ENCODE data around the gene POLA1. TPM values are rescaled to one million over a fixed set of nuclear protein-coding genes. Genes with fewer than 3 reads are reported as not detected.

The POLA1 gene
- total RNA-seq, 1 donor from 2014 or later: 80.4 TPM

DNA sequence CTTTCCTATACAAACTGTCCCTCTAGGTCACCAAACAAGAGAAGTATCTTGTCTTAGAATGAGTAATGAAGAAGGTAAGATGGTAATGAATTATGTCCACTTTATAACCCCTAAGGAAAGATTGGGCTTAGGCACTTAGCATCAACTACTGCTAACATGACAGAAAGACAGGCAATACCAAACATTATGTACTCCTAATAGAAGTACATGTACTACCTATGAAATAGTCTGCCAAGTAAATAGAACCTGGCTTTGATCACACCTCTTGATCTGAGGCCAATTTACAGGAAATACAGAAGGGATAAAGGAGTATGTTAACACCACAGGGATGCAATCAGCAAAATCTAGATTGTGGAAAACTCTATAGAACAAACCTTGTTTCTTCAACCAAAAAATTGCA lies 32.4 kb upstream of the POLA1 start:
- Histone ChIP-seq H3K4me3 (no peak overlapping the region), H3K9me3 (ENCODE audit: low read depth) (no peaks in the 10 kb centered on the region), H3K79me2 (ENCODE audit: low read depth) (no peaks in the 10 kb centered on the region), H3K27ac (no peak overlapping the region), H2AFZ (replicated peaks) (no peak overlapping the region), H3K4me1 (peaks cover 29% of the 10 kb centered on the region), H3K9ac (no peak overlapping the region), H3K36me3 (no peaks in the 10 kb centered on the region), H4K20me1 (ENCODE audit: low read depth) (no peaks in the 10 kb centered on the region), H3K4me2 (no peak overlapping the region), H3F3A (ENCODE audit: low read depth) (peaks cover 25% of the 10 kb centered on the region), H3K27me3 (no peaks in the 10 kb centered on the region)
- H3K9me3 Mint-ChIP-seq: peaks cover 4% of the 10 kb centered on the region
- H3K4me1 Mint-ChIP-seq: peaks cover 29% of the 10 kb centered on the region
- no peak for DNase-seq (ENCODE audit: low spot score)
- peaks cover 10% of the 10 kb centered on the region for H3K27me3 Mint-ChIP-seq (ENCODE audit: insufficient read depth, low read depth)
- H3K4me3 Mint-ChIP-seq: no peak overlapping the region
- no peak overlapping the region for H3K27ac Mint-ChIP-seq
- H3K36me3 Mint-ChIP-seq: no peaks in the 10 kb centered on the region
- TF ChIP-seq, protein P1, sequence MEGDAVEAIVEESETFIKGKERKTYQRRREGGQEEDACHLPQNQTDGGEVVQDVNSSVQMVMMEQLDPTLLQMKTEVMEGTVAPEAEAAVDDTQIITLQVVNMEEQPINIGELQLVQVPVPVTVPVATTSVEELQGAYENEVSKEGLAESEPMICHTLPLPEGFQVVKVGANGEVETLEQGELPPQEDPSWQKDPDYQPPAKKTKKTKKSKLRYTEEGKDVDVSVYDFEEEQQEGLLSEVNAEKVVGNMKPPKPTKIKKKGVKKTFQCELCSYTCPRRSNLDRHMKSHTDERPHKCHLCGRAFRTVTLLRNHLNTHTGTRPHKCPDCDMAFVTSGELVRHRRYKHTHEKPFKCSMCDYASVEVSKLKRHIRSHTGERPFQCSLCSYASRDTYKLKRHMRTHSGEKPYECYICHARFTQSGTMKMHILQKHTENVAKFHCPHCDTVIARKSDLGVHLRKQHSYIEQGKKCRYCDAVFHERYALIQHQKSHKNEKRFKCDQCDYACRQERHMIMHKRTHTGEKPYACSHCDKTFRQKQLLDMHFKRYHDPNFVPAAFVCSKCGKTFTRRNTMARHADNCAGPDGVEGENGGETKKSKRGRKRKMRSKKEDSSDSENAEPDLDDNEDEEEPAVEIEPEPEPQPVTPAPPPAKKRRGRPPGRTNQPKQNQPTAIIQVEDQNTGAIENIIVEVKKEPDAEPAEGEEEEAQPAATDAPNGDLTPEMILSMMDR (IDR thresholded peaks at IDR 0.05): no peak
- no peak for TF ChIP-seq EZH2phosphoT487 (IDR thresholded peaks at IDR 0.05)
- TF ChIP-seq EZH2 (IDR thresholded peaks at IDR 0.05): no peak

DNA sequence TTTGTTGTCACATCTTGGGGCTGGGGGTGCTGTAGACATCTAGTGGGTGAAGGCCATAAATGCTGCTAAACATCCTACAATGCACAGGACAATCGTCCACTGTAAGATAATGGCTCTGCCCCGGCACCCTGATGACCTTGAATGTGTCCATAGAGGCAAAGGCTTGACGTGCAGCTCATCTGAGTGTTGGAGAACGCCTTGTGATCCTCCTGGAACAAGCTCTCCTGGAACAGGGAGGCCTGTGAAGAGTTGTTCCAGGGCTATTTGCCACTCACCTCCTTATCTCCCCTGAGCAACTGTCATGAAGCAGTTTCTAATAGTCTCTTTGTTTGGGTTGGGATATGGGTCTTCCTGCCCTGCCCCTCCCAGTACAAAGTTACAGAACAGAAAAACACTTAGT lies 31.4 kb upstream of the POLA1 start:
- H4K20me1 ChIP-seq (ENCODE audit: low read depth): no peaks in the 10 kb centered on the region

DNA sequence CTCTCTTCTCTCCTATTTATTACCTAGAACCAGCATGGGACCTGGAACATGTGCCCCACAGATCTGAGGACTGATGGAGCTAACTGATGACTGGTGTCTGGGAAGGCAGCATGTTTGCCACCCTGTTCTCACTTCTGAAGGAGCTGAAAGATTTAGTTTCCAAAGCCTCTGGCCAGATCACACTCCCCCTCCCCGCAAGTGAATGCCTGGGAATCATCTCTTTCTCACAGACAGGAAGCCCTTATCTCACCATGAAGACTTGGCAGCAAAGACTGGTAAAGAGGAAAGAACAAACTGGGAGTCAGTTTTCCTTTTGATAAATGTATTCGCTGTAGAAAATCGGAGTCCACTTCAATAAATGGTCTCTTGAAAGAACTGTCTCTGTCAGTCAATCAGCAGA lies 25.6 kb upstream of the POLA1 start:
- no peaks in the 10 kb centered on the region for H3K9me3 Mint-ChIP-seq

More for the DNA sequence above, 31.4 kb upstream of the POLA1 start:
- H3K27ac ChIP-seq: no peak overlapping the region
- H3K9me3 ChIP-seq (ENCODE audit: low read depth): no peaks in the 10 kb centered on the region
- H3K4me3 ChIP-seq: no peak overlapping the region
- peaks cover 24% of the 10 kb centered on the region for H3F3A ChIP-seq (ENCODE audit: low read depth)
- no peak for DNase-seq (ENCODE audit: low spot score)
- H2AFZ ChIP-seq (replicated peaks): no peak overlapping the region
- H3K4me1 ChIP-seq: peaks cover 27% of the 10 kb centered on the region
- peaks cover 26% of the 10 kb centered on the region for H3K4me1 Mint-ChIP-seq
- no peak overlapping the region for H3K4me2 ChIP-seq
- no peak overlapping the region for H3K4me3 Mint-ChIP-seq
- TF ChIP-seq EZH2 (IDR thresholded peaks at IDR 0.05) (no peak), EZH2phosphoT487 (IDR thresholded peaks at IDR 0.05) (no peak)
- TF ChIP-seq, protein P1 (IDR thresholded peaks at IDR 0.05): no peak
- H3K27ac Mint-ChIP-seq: no peak overlapping the region
- H3K79me2 ChIP-seq (ENCODE audit: low read depth): no peaks in the 10 kb centered on the region
- peaks cover 4% of the 10 kb centered on the region for H3K9me3 Mint-ChIP-seq
- H3K27me3 ChIP-seq: no peaks in the 10 kb centered on the region
- no peaks in the 10 kb centered on the region for H3K36me3 ChIP-seq
- H3K9ac ChIP-seq: no peak overlapping the region
- H3K36me3 Mint-ChIP-seq: no peaks in the 10 kb centered on the region
- H3K27me3 Mint-ChIP-seq (ENCODE audit: insufficient read depth, low read depth): peaks cover 10% of the 10 kb centered on the region

More for the DNA sequence above, 25.6 kb upstream of the POLA1 start:
- no peak for TF ChIP-seq EZH2 (IDR thresholded peaks at IDR 0.05)
- TF ChIP-seq EZH2phosphoT487 (IDR thresholded peaks at IDR 0.05): no peak
- TF ChIP-seq, protein P1 (IDR thresholded peaks at IDR 0.05): no peak
- Histone ChIP-seq H3F3A (ENCODE audit: low read depth) (peaks cover 15% of the 10 kb centered on the region), H3K9me3 (ENCODE audit: low read depth) (no peaks in the 10 kb centered on the region), H4K20me1 (ENCODE audit: low read depth) (no peaks in the 10 kb centered on the region), H3K9ac (no peak overlapping the region), H3K4me1 (peaks cover 18% of the 10 kb centered on the region), H3K79me2 (ENCODE audit: low read depth) (no peaks in the 10 kb centered on the region), H3K27me3 (no peaks in the 10 kb centered on the region), H3K36me3 (no peaks in the 10 kb centered on the region), H3K4me3 (no peak overlapping the region), H2AFZ (replicated peaks) (peak overlapping the region; percentile 93), H3K27ac (no peak overlapping the region), H3K4me2 (no peak overlapping the region)
- DNase-seq (ENCODE audit: low spot score): no peak
- peak overlapping the region; percentile 12 for H3K27ac Mint-ChIP-seq
- peaks cover 4% of the 10 kb centered on the region for H3K27me3 Mint-ChIP-seq (ENCODE audit: insufficient read depth, low read depth)
- H3K36me3 Mint-ChIP-seq: no peaks in the 10 kb centered on the region
- no peak overlapping the region for H3K4me3 Mint-ChIP-seq
- peaks cover 24% of the 10 kb centered on the region for H3K4me1 Mint-ChIP-seq

All from neural progenitor cell (in vitro differentiated cells).